Heart left ventricle (tissue), 16 donors: ENCODE results near the gene TAF7. TPM values are rescaled to one million over a fixed set of nuclear protein-coding genes. Genes with fewer than 3 reads are reported as not detected.
A peak's percentile ranks its signal among the peaks of the same experiment; 100 is the strongest.
"Not testable (repeated sequence)": the region's sequence is repeated elsewhere in the genome, so short reads cannot be mapped to it uniquely, and the experiment has no call there.

Experiments
- ATAC-seq, 4 donors: fragments of 200-7000 bp; cut with Tn5 transposase; one replicate each; pipeline ENCODE4 v1.9.1; 2020 to 2022; ENCODE audit warnings: moderate library complexity in 4 of 4, mild to moderate bottlenecking in 3 of 4, moderate number of reproducible peaks in 1 of 4
- DNase-seq, 5 donors: peaks; one replicate each; pipeline ENCODE4 v3.0.0-alpha.2; 2020
- H3K27ac ChIP-seq, 12 donors: fragments of 200-600 bp; sonication (generic) in 4 of 12; one replicate each; pipeline versions ENCODE4 v1.5.0 to v1.8.0; 2016 to 2022; ENCODE audit warnings: mild to moderate bottlenecking in 2 of 12
- H3K27me3 ChIP-seq, 9 donors: fragments of 200-600 bp; sonication (generic) in 2 of 9; one replicate each; pipeline versions ENCODE4 v1.5.1 to v1.8.0; 2016 to 2022; ENCODE audit warnings: mild to moderate bottlenecking in 3 of 9
- H3K36me3 ChIP-seq, 9 donors: fragments of 200-600 bp; sonication (generic) in 2 of 9; one replicate each; pipeline versions ENCODE4 v1.5.0 to v1.8.0; 2018 to 2022; ENCODE audit warnings: mild to moderate bottlenecking in 2 of 9
- H3K4me1 ChIP-seq, 12 donors: fragments of 200-600 bp; sonication (generic) in 4 of 12; one replicate each; pipeline versions ENCODE4 v1.5.0 to v1.8.0; 2016 to 2022; ENCODE audit warnings: mild to moderate bottlenecking in 3 of 12
- H3K4me3 ChIP-seq, 12 donors: fragments of 200-600 bp; sonication (generic) in 4 of 12; one replicate each; pipeline versions ENCODE4 v1.5.0 to v1.8.0; 2017 to 2022; ENCODE audit warnings: mild to moderate bottlenecking in 9 of 12, moderate library complexity in 4 of 12
- H3K9me3 ChIP-seq, 12 donors: fragments of 200-600 bp; sonication (generic) in 4 of 12; one replicate each; pipeline versions ENCODE4 v1.5.0 to v1.8.0; 2016 to 2022; ENCODE audit warnings: mild to moderate bottlenecking in 1 of 12
- POLR2A ChIP-seq, 2 donors: fragments of 450-650 bp; IDR thresholded peaks; one replicate each; pipeline ENCODE4 v1.6.1; 2017; ENCODE audit warnings: antibody characterized with exemption in 2 of 2, mild to moderate bottlenecking in 2 of 2, moderate library complexity in 2 of 2
- WGBS, 4 donors: extraction: QIAGEN DNeasy Blood & Tissue Kit in 2 of 4; methylation state at CpG; one replicate each; pipeline versions ENCODE4 v1.1.5 to v1.1.7; 2013 to 2018; 5-methylcytosine and 5-hydroxymethylcytosine counted together
- intact Hi-C, 10 donors: fragments of 100-400 bp; cut with DNase I; formaldehyde crosslinking; loops; one replicate each; pipeline versions ENCODE4 v1.11.1 to v1.14.2; 2022
- polyA plus RNA-seq, 2 donors: library from polyadenylated mRNA; stranded (reverse); fragments of 200-250 nt; gene quantifications; one replicate each; pipeline ENCODE4 v1.2.3, GENCODE V29; 2013
- total RNA-seq, 9 donors: library from RNA; depleted of rRNA in 2 of 9; stranded (reverse); fragments of >200 nt in 2 of 9; fragmentation: NEBNext Ultra II Directional in 3 of 9; extraction: Animal tissue kit (Norgen Biotek cat#: 25700) in 3 of 9; gene quantifications; one replicate each; pipeline versions ENCODE4 v1.1.0 to v1.2.4, GENCODE V29; 2016 to 2023
- TF ChIP-seq, protein P1 (sequence below), 12 donors: fragments of 200-600 bp; sonication (generic) in 4 of 12; IDR thresholded peaks; one replicate each; pipeline versions ENCODE4 v1.5.0 to v1.8.0; 2018 to 2022; ENCODE audit warnings: antibody characterized with exemption in 12 of 12, mild to moderate bottlenecking in 5 of 12
- donor health status: ischemic (EF 13 %, LVEDD 7.1; RV severe dilation, severe dysfunction).
- donor health status: healthy with polysubstance abuse.
- donor health status: DM: no; HTN: yes; CAD: no.
- donor health status: DM: no; HTN: no; CAD: no.
- donor health status: ischemic (EF 25% LVEDD 6.9; RV normal size, moderate dysfunction).
- donor health status: ischemic (EF 25% LVEDD 5.7; RV mildly dilated, moderate dysfunction).
- donor health status: healthy.
- donor health status: DM: yes; HTN: yes; CAD: no.
- donor health status: ischemic (EF 35%, LVEDD 5.7; RV mildly dilated, moderate dysfunction).
- donor health status: nonischemic (EF 11% LVEDD 7.7; RV severe dilation, severe dysfunction).
- donor health status: DM: yes; HTN: yes; CAD: no.
- donor health status: PGD.
- donor health status: ischemic (EF 29% LVEDD 5.4; RV normal size, mild dysfunction).
- donor health status: nonischemic (EF 23%, LVEDD 6.1; RV moderate dilation, normal function).

Gene TAF7
- total and polyA plus RNA-seq, 11 donors = 47.2 to 159 (median 99.9) TPM

DNA sequence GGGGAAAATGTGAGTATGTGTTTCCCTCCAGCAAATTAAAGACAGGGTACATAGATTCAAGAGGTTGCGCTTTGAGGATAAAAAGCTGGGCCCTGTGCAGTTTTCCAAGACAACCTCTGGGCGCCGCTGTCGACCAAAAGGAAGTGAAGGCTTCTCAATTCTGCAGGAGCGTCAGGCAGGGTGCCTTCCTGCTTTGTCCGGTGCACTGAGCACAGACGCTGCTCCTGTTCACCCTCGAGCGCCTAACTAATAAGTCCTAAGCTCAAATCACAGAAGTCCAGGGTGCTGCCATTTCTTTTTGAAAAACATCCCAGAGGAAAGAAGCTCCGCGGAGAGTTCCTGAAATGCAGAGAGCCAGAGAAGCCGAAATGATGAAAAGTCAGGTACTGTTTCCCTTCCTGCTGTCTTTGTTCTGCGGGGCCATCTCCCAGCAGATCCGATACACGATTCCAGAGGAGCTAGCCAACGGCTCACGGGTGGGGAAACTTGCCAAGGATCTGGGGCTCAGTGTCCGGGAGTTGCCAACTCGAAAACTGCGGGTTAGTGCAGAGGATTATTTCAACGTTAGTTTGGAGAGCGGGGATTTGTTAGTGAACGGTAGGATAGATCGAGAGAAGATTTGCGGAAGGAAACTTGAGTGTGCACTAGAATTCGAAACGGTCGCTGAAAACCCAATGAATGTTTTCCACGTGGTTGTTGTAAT lies 29.5 kb upstream of the TAF7 start, which contains the start of gene PCDHGB1:
PCDHGB1 (plus strand) TSS at position 183 of the 703 bp plus-strand sequence; CDS start at position 345, 162 bp downstream.
- DNase-seq (peak in 3 of 5 donors; percentile 52 to 71 (median 70)), ATAC-seq (peak; percentile 71 to 83 (median 80))
- intact Hi-C loops = loop anchor here in 2 of 10 donors (10.0 kb wide), 2 partner anchors 55 to 175 kb away; partner anchors contain the start of genes PCDHGA9 (in 1 of the 2) and PCDHGB6 (in 1 of the 2)
- TF ChIP-seq, protein P1, sequence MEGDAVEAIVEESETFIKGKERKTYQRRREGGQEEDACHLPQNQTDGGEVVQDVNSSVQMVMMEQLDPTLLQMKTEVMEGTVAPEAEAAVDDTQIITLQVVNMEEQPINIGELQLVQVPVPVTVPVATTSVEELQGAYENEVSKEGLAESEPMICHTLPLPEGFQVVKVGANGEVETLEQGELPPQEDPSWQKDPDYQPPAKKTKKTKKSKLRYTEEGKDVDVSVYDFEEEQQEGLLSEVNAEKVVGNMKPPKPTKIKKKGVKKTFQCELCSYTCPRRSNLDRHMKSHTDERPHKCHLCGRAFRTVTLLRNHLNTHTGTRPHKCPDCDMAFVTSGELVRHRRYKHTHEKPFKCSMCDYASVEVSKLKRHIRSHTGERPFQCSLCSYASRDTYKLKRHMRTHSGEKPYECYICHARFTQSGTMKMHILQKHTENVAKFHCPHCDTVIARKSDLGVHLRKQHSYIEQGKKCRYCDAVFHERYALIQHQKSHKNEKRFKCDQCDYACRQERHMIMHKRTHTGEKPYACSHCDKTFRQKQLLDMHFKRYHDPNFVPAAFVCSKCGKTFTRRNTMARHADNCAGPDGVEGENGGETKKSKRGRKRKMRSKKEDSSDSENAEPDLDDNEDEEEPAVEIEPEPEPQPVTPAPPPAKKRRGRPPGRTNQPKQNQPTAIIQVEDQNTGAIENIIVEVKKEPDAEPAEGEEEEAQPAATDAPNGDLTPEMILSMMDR (IDR thresholded peaks at IDR 0.05) = peak; percentile 31 to 70 (median 49)
- no peak for TF ChIP-seq POLR2A (IDR thresholded peaks at IDR 0.05)
- Histone ChIP-seq H3K4me3 (peak within 1 kb of the TSS in 9 of 12 donors; percentile 17 to 39 (median 31)), H3K36me3 (peaks cover 0 to 16% (median 0%) of the 10 kb centered on the region in 9 donors), H3K27me3 (peaks cover 0 to 21% (median 0%) of the 10 kb centered on the region in 9 donors), H3K4me1 (peaks cover 0 to 19% (median 2%) of the 10 kb centered on the region in 12 donors), H3K9me3 (peaks cover 0 to 94% (median 36%) of the 10 kb centered on the region in 12 donors), H3K27ac (peak within 1 kb of the TSS in 2 of 12 donors; percentile 30 to 41)
- WGBS, 4 donors = 20 to 36% (median 27%) methylated on average over 29 of the region's 29 CpGs

DNA sequence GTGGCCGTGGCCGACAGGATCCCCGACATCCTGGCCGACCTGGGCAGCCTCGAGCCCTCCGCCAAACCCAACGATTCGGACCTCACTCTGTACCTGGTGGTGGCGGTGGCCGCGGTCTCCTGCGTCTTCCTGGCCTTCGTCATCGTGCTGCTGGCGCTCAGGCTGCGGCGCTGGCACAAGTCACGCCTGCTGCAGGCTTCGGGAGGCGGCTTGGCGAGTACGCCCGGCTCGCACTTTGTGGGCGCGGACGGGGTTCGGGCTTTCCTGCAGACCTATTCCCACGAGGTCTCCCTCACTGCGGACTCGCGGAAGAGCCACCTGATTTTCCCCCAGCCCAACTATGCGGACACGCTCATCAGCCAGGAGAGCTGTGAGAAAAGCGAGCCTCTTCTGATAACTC lies 25.4 kb upstream of the TAF7 start:
- intact Hi-C loops = loop anchor here in 1 of 10 donors (10.0 kb wide), 1 partner anchor 59 kb away; the partner anchor contains the start of genes PCDHGA9 and PCDHGB6
- WGBS, 4 donors = 34 to 52% (median 42%) methylated on average over 7 to 28 of the region's 35 CpGs
- Histone ChIP-seq H3K27ac (peak overlapping the region in 1 of 12 donors; percentile 22), H3K36me3 (peaks cover 0 to 11% (median 0%) of the 10 kb centered on the region in 9 donors), H3K9me3 (peaks cover 0 to 97% (median 35%) of the 10 kb centered on the region in 12 donors), H3K27me3 (peaks cover 0 to 22% (median 0%) of the 10 kb centered on the region in 9 donors), H3K4me1 (peaks cover 0 to 15% (median 0%) of the 10 kb centered on the region in 12 donors), H3K4me3 (peak overlapping the region in 7 of 12 donors; percentile 4 to 54 (median 24))
- ATAC-seq, DNase-seq: not testable (repeated sequence)

DNA sequence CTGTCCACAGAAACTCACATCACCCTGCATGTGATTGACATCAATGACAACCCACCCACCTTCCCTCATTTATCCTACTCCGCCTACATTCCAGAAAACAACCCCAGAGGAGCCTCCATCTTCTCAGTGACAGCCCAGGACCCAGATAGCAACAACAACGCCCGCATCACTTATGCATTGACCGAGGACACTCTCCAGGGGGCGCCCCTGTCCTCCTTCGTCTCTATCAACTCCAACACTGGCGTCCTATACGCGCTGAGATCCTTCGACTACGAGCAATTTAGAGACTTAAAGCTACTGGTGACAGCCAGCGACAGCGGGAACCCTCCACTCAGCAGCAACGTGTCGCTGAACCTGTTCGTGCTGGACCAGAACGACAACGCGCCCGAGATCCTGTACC lies 24.7 kb upstream of the TAF7 start:
- peaks cover 0 to 97% (median 33%) of the 10 kb centered on the region in 12 donors for H3K9me3 ChIP-seq
- intact Hi-C loops = loop anchor here in 1 of 10 donors (10.0 kb wide), 1 partner anchor 59 kb away; the partner anchor contains the start of genes PCDHGA9 and PCDHGB6
- no peak for TF ChIP-seq POLR2A (IDR thresholded peaks at IDR 0.05)
- TF ChIP-seq, protein P1 (IDR thresholded peaks at IDR 0.05) = peak in 4 of 12 donors; percentile 7 to 29 (median 16)
- peak overlapping the region in 7 of 12 donors; percentile 32 to 64 (median 54) for H3K4me3 ChIP-seq
- peak overlapping the region in 2 of 12 donors; percentile 81 to 82 for H3K27ac ChIP-seq
- 28 to 36% (median 34%) methylated on average over 13 to 20 of the region's 20 CpGs for WGBS, 4 donors
- peaks cover 0 to 18% (median 0%) of the 10 kb centered on the region in 9 donors for H3K27me3 ChIP-seq
- DNase-seq (peak in 1 of 5 donors; percentile 43), ATAC-seq (no peak)
- peaks cover 0 to 11% (median 0%) of the 10 kb centered on the region in 12 donors for H3K4me1 ChIP-seq
- peaks cover 0 to 7% (median 0%) of the 10 kb centered on the region in 9 donors for H3K36me3 ChIP-seq

DNA sequence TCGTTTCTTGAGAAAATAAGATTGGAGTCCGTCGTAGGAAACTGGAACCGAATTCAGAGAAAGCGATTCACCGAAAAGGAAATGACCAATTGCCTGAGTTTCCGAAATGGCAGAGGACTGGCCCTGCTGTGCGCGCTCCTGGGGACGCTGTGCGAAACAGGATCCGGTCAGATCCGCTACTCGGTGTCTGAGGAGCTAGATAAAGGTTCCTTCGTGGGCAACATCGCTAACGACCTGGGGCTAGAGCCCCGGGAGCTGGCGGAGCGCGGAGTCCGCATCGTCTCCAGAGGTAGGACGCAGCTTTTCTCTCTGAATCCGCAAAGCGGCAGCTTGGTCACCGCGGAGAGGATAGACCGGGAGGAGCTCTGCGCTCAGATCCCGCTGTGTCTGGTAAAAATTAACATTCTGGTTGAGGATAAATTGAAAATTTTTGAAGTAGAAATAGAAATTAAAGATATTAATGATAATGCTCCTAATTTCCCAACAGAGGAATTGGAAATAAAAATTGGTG lies 23.4 kb upstream of the TAF7 start:
- Histone ChIP-seq H3K27me3 (peaks cover 0 to 25% (median 0%) of the 10 kb centered on the region in 9 donors), H3K36me3 (peaks cover 0 to 7% (median 0%) of the 10 kb centered on the region in 9 donors), H3K9me3 (peaks cover 0 to 97% (median 43%) of the 10 kb centered on the region in 12 donors), H3K4me3 (peak overlapping the region in 11 of 12 donors; percentile 32 to 64 (median 50)), H3K27ac (peak overlapping the region; percentile 55 to 82 (median 72)), H3K4me1 (peaks cover 0 to 8% (median 0%) of the 10 kb centered on the region in 12 donors)
- TF ChIP-seq POLR2A (IDR thresholded peaks at IDR 0.05) = no peak
- TF ChIP-seq, protein P1 (IDR thresholded peaks at IDR 0.05) = no peak
- no peak for DNase-seq
- peak in 3 of 4 donors; percentile 13 to 46 (median 35) for ATAC-seq
- 18 to 22% (median 20%) methylated on average over 28 to 31 of the region's 31 CpGs for WGBS, 4 donors
- intact Hi-C loops = loop anchor here in 3 of 10 donors (5.0 to 10.0 kb wide), 4 partner anchors 61 to 218 kb away; partner anchors contain the start of genes PCDHGA9 (in 1 of the 3) and PCDHGB6 (in 1 of the 3)
